ENCODE measurements around the gene MYL6B.

- TF ChIP-seq CTCF (IDR thresholded peaks at IDR 0.05): no peak
- no peak for TF ChIP-seq SIN3A (IDR thresholded peaks at IDR 0.05; ENCODE audit: borderline replicate concordance, insufficient read depth, low read depth, low read length)
- no peak for TF ChIP-seq POLR2AphosphoS5 (IDR thresholded peaks at IDR 0.05; ENCODE audit: low read depth, low read length)
- no peak for TF ChIP-seq REST (IDR thresholded peaks at IDR 0.05; ENCODE audit: insufficient read depth in 1 of 2, low read depth in 2 of 2, low read length in 1 of 2)
Observed at GRCh38 chr12:56143870-56144269, 8.5 kb upstream of the MYL6B start.

Measured in Panc1 (cell line).